Kidney tubule cell (primary cell): ENCODE results near the gene ALS2CL.
"Not testable (repeated sequence)": the region's sequence is repeated elsewhere in the genome, so short reads cannot be mapped to it uniquely, and the experiment has no call there.

ENCODE experiments used
- DNase-seq: peaks from one replicate; pipeline ENCODE4 v3.0.0-alpha.2; 2018; ENCODE audit warnings: low spot score

Gene ALS2CL

GRCh38 chr3:46704346-46704745, 10.9 kb upstream of the ALS2CL start:
- DNase-seq = not testable (repeated sequence)

GRCh38 chr3:46703013-46703520, 9.6 kb upstream of the ALS2CL start:
- no peak for DNase-seq

DNA sequence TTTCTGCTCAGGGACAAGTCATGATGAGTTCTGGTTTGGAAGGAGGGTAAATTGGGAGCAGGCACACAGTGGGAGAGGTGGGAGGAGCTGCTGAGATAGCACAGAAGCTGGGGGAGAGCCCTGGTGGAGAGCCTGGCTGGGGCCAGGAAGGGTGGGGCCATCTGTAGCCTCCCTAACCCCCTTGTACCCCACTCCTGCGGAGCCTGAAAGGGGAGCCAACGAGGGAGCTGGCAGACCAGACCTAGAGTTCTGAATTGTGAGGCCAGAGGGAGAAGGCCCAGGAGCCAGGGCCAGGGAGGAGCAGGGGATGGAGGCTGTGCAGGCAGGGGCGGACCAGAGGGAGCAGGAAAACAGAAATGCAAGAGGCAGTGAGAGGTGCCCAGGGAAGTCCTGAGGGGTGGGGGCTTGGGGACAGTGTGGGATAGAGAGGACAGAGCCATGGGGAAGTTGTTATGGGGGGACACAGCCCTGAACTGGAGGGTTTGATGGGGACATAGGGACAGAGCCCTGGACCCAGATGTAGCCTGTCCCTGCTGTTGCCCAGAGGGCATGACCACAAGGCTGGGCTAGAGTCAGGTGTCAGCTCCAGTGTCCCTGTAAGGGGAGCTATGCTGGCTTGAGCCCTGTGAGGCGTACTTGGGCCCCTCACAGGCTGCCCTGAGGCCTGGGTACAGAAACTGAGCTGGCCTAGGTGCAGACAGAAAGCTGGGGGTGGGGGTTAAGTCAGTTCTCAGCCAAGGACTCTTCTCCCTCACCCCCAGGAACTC, 8.9 kb upstream of the ALS2CL start:
- DNase-seq = no peak

- no peak for DNase-seq
Observed at GRCh38 chr3:46701181-46701939, 7.9 kb upstream of the ALS2CL start, which contains the start of gene TMIE. Gene TMIE, plus strand, starts transcription at chr3:46701392. Its CDS starts 96 bp downstream, at chr3:46701488.

DNA sequence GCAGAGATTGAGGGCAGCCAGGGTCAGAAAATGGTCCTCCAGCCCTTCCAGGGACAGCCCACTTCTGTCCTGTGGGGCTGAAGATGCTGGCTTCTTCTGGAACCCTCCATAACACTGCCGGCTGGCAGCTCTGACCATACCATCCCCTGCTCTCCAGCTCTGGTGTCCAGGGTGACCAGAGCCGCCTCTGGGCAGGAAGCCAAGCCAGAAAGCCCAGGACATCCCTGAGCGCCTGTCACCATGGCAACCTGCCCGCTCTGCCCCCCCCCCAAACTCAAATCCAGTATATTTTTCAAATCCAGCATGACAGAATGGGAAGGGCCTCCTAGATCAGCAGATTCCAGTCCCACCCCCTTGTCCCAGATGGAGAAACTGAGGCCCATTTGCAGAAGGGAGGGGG, 7.3 kb upstream of the ALS2CL start:
- DNase-seq = peak; percentile 66

DNA sequence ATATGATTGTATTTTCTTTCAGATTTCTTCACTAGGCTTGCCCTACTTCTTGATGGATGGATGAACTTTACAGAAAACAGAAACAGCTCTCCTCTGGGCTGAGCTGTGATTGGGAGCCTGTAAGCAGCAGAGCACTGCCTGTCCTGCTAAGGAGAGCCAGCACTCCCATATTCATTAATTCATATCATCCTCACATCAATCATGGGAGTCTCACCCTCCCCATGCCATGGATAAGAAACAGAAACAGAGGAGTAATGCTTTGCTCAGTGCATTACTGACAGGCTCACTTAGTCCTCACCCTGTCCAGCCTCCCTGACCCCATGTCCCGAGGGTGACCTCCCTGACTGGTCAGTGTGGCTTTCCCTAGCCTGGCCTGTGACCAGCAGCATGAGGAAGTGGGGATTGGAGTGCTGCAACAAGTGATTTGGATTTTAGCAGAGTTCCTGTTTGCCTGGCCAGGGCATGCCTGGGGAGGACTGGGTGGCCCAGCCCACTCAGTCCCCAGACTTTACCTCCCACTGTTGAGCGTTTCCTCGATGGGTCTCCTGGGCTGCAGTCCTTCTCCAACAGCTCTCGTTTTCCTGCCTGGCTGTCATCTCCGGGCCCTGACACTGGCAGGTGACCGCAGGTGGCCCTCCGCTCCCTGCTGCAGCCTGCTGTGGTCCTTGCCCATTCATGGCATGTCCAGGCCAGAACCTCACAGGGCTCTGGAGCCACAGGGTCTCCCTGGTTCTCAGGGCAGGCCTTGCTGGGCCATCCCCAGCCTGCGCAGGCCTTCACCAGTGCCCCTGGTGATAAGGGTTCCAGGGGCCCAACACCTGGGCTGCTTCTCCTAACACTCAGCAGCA, 6.4 kb upstream of the ALS2CL start:
- DNase-seq = no peak

GRCh38 chr3:46695962-46696894, 2.7 kb upstream of the ALS2CL start:
- peak; percentile 57 for DNase-seq

DNA sequence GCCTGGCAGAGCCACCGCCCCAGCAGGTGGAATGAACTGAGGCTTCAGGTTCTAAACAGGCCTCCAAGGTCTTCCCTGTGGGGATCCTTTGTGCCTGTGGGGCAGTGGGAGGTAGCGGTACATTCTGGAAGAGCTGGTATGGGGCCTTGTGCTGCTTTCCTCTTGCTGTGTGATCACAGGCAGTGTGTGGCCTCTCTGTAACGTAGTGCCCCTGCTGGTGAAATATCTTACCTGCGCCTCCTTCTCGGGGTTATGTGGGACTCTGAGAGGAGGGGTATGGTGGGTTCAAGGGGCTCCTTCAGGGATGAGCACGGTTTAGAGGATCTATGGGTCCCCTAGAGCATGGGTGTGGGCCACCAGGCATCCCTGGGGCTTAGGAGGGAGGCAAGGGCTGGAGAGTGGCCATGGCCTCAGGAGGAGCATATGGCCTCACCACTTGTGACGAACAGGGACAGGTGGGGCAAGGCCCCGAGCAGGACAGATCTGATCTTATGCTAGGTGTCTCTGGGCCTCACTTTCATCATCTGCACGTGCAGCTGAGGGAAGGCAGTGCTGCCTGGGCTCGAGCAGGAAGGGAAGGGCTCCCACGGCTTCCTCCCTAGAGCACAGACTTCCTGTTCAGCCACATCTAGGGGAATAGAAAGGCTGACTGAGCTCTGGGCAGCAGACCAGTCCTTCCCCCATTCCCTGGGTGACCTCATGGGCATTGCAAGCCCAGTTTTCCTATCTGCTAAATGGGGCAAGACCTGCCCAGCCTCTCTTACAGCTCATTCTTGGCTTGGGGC, 1.9 kb upstream of the ALS2CL start:
- DNase-seq = peak; percentile 83

- no peak for DNase-seq
Observed at GRCh38 chr3:46694520-46694919, 1.0 kb upstream of the ALS2CL start.

DNA sequence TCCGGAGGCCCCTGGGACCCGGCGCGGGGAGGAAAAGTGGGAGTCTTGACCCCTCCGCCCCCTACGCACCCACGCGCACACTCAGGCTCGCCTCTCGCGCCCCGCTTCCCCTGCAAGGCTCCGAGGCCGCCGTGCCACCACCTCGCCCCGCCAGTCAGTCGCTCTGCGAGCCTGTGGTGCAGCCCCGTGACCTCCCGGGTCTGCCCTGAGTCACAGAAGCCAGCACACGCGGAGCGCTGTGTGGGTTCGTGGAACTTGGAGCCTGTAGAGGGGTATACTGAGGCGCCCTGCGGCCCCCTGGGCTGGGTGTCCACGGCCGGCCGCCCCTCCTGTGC, 380 bp upstream of the ALS2CL start:
- peak; percentile 79 for DNase-seq

GRCh38 chr3:46692566-46692990, 901 bp downstream of the ALS2CL start:
- peak; percentile 97 for DNase-seq

DNA sequence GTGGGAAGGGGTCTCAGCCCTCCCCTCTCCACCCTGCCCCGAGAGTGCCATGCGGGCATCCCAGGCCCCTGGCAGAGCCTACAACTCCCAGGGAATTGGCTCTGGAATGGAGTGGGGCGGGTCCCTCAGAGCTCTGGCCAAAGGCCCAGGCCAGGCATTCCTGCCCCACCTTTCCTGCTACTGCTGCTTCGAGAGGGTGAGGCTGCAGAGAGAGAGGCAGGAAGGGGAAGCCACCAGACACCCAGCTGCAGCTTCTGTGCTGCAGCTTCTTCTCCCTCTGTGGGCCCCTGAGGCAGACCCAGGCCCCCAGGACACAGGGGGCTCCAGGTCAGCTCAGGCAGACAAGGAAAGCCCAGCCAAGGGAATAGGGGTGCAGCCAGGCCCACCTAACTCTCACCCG, 2.7 kb downstream of the ALS2CL start:
- peak; percentile 49 for DNase-seq

- no peak for DNase-seq
Observed at GRCh38 chr3:46685446-46685845, 8.0 kb downstream of the ALS2CL start.

GRCh38 chr3:46684891-46685290, 8.6 kb downstream of the ALS2CL start:
- peak; percentile 31 for DNase-seq

DNA sequence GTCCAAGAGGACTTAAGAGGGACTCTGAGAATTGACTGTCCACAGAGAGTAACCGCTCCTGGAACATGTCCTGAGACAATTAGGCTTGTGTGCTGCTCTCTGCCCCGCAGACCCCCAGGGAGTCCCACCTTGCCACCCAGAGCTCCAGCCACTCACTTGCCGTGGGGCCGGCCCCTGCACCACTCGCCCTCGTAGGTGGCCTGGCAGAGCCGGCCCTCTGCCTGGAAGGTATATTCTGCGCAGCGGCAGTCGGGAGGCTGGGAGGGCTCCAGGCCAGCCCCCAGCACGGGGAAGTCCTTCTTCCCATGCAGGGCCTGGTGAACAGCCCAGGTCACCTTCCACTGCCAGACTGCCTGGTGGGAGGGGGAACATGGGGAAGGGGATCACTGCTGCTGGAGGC, 10.5 kb downstream of the ALS2CL start:
- DNase-seq = no peak

GRCh38 chr3:46681856-46682540, 11.5 kb downstream of the ALS2CL start:
- DNase-seq = no peak

DNA sequence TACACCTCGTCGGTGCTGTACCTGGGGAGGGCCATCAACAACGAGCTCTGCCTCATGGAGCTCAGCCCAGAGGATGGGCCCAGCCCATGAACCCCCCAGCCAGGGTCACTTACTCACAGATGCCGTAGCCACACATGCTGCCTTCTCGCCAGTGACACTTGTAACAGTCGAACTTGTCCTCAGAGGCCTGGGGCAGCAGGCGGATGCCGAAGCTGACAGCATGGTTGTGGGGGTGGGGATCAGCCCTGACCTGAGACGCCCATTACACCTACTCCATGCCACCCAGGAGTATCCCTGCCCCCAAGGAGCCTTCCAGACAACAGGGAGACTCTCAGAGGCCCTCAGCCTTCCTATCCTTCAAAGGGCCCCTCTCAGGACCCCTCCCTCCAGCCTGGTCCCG, 12.1 kb downstream of the ALS2CL start:
- DNase-seq = no peak

- no peak for DNase-seq
Observed at GRCh38 chr3:46680298-46680826, 13.1 kb downstream of the ALS2CL start.

- no peak for DNase-seq
Observed at GRCh38 chr3:46679681-46680080, 13.8 kb downstream of the ALS2CL start.

DNA sequence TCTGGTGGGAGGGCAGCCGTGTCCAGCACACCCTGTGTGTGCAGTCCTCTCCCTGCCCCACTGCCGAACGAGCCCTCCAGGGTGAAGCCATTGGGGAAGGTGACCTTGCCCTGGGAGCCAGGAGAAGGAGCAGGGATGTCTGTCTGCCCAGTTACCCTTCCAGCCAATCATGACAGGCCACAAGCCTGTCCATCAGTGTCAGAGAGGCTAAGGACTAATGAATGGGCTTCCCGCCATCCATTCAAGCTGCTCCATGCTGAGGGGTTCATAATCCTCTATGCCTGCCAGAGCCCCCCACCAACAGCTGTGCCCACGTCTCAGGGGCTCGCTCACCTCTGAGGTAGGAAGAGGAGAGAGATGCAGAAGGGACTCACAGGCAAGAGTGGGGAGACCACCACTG, 15.2 kb downstream of the ALS2CL start:
- no peak for DNase-seq
